ENCODE results near the gene CHGA.

CHGA gene

DNA sequence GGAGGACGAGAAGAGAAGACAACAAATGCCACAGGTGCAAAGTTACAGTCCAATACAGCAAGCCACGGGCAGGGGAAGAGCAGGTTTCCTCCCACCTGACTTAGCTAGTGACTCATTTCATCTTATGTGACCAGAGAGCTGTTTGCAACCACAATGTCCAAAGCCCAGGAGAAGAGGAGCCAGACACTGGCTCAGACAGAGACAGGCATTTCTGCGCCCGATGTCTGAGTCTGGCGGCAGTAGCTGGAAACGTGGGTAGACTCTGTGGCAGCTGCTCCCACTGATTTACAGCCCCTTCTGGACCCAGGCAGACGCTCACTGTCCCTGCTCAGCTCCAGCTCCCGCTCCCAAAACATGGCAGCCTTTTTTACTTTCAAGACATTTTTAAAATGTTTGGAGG is 60.0 kb downstream of the CHGA start:
- DNase-seq (ENCODE audit: low spot score in 2 of 2) (no peak), ATAC-seq (no peak)
- Mint-ChIP-seq H3K4me3 (no peak overlapping the region), H3K36me3 (peaks cover 11% of the 10 kb centered on the region), H3K9me3 (peaks cover 14% of the 10 kb centered on the region), H3K27ac (no peak overlapping the region), H3K4me1 (peaks cover 16% of the 10 kb centered on the region)

GRCh38 chr14:92984082-92984788 is 61.3 kb downstream of the CHGA start:
- peaks cover 12% of the 10 kb centered on the region for H3K9me3 Mint-ChIP-seq
- H3K4me1 Mint-ChIP-seq, result peaks cover 16% of the 10 kb centered on the region
- no peak for DNase-seq (ENCODE audit: low spot score in 2 of 2)
- peaks cover 11% of the 10 kb centered on the region for H3K36me3 Mint-ChIP-seq
- ATAC-seq, result no peak
- H3K27ac Mint-ChIP-seq, result no peak overlapping the region
- H3K4me3 Mint-ChIP-seq, result no peak overlapping the region
